ENCODE data around the gene KLF5.
"Not testable (repeated sequence)": the region's sequence is repeated elsewhere in the genome, so short reads cannot be mapped to it uniquely, and the experiment has no call there.

KLF5 gene

GRCh38 chr13:73058736-73059459, at the start of gene KLF5:
Gene KLF5 (plus strand): TSS chr13:73059005. CDS start chr13:73059328, 323 bp downstream.
- peak; percentile 97 for DNase-seq

GRCh38 chr13:73011751-73012150, 47.1 kb upstream of the KLF5 start:
- no peak for DNase-seq

- DNase-seq: no peak
Measured at GRCh38 chr13:73015805-73016204, 43.0 kb upstream of the KLF5 start.

DNA sequence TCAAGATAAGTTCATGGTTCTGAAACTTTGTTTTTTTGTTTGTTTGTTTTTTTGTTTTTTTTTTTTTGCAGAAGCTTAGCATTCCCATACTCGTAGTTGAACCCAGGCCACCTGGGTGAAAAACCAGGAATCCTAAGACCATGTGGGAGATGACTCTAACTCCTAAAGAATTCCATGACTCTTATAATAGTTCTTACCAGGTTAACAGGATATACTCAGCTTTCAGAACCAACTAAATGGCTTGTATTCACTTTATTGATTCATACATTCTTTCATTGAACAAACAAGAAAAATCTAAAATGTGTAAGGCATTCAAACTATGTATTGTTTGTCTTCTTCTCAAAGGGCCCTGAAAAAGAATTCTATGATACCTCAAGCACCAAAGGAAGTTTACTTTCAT, 40.5 kb upstream of the KLF5 start:
- DNase-seq: no peak

DNA sequence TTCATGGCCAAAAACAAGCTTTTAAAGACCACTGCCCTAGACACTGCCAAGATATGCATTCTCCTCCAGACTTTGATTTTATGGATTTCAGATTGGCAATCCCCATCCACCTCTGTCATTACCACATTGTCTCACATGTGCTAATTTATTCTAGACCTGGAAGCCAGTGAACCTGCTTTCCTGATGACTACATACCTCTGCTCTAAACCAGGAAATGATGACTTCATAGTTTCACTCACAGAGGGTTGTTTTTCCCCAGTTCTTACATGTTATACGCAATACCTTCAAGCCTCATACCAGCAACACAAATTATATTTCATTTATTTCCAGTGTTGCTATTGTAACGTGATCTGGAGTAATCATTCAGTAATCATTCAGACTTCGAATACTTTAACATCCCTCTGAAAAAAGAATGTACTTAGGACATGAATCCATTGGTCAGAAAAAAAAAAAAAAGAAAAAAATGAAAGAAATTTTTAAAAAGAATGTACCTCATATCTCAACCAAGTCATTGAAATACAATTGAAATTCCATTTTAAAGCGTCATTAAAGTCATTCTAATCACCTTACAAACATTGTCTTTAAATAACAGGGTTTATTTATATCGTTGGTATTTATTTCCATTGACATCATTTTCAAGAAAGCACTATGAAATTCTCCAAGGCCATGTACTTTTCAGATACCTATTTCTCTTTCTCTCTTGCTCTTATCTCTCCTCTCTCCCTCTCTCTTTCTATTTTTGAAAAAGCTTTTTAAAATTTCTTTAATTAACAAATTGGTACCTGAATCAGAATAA, 33.4 kb upstream of the KLF5 start:
- DNase-seq: no peak

DNA sequence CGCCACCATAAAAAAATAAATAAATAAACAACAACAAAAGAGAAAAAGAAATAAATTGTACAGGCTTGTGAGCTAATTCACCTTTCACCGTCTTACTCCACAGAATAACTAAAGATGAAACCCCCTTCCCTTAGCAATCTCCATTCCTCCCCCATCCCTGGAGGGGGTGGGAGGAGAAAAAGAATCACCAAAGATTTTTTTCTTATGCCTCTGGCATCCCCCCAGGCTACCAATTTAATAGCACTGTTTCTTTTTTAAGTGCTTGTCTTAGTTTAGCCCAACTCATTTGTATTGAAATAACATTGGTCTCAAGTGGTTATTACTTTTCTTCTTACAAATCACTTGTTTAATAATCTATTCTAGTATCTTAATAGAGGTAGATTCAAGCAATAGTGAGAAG, 23.9 kb upstream of the KLF5 start:
- DNase-seq: no peak

- DNase-seq: no peak
Measured at GRCh38 chr13:73035660-73036059, 23.1 kb upstream of the KLF5 start.

- DNase-seq: no peak
Measured at GRCh38 chr13:73036566-73036965, 22.2 kb upstream of the KLF5 start.

GRCh38 chr13:73038064-73038463, 20.7 kb upstream of the KLF5 start:
- DNase-seq: no peak

DNA sequence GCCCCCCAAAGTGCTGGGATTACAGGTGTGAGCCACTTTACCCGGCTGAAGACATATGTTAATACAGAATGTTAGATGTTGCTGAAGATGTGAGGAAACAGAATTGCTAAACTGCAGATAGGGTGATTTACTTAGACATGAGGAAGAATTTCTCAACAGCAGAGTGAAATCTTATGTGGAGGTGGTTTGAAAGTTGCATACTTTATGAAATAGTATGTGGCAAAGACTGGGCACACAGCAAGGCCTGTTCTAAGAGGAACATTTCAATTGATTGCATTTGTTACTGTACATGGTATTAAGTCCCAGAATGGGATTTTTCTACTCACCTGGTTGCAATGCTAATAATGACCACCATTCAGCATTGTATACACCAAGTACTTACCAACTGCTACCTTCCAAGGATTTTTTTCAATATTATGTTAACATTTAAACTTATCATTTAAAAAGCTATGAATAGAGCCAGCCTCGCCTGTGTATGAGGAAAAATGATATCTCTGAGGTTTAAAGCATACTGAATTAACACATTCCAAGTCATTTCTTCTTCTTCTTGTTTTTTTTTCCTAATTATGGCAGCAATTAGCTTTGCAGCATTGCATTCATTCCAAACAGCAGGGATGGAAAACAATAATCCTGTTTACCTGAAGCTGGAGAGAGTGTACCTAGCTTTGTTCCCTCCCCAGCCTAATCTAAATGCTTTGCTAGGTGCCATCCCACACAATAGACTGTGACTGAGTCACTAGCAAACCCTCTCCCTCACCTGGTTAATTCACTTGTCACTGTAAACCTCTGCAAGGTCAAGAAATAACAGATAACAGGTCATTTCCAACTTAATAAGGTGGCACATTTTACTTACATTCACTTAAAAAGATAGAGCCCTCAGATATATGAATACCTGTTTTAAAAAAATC, 19.4 kb upstream of the KLF5 start:
- DNase-seq: no peak

DNA sequence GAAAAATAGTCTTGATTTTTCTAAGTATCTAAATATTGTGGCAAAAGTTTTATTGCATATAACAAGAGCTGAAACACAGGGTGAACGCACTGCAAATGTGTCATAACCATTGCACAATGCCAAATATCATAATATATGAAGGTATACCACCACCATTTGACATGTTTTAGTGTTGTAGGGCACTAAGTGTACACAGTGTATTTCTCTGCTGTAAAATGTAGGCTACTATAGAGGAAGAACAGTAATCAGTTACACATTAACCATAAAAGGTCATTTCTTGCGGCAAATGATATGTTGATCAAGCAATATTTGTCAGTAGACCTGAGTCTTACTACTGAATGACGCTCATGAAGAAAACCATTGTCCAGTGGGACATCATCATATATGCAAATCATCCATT, 18.3 kb upstream of the KLF5 start:
- no peak for DNase-seq

- DNase-seq: no peak
Measured at GRCh38 chr13:73040968-73041596, 17.7 kb upstream of the KLF5 start.

- DNase-seq: no peak
Measured at GRCh38 chr13:73045031-73045430, 13.8 kb upstream of the KLF5 start.

GRCh38 chr13:73048615-73049014, 10.2 kb upstream of the KLF5 start:
- not testable (repeated sequence) for DNase-seq

DNA sequence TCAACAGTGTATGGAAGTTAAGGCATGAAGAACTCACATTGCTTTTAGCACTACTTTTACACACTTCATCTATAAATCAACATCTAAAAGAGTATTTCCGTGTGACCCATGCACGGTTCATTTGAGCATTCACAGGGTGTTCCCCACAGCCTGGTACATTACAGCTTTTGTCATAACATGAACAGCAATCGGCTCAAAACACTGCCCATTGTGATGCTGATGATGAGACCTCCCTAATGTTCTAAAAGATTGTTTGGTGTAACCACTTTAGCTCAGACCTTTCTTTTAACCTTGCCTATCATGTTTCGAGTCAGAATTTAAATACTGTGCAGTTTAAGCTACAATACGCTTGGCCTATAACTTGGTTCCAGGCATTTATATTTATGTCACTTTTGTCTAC, 4.1 kb upstream of the KLF5 start:
- no peak for DNase-seq

- DNase-seq: no peak
Measured at GRCh38 chr13:73055813-73056564, 2.8 kb upstream of the KLF5 start.

GRCh38 chr13:73056565-73056962, 2.2 kb upstream of the KLF5 start:
- no peak for DNase-seq

- DNase-seq: no peak
Measured at GRCh38 chr13:73057284-73058063, 1.3 kb upstream of the KLF5 start.

DNA sequence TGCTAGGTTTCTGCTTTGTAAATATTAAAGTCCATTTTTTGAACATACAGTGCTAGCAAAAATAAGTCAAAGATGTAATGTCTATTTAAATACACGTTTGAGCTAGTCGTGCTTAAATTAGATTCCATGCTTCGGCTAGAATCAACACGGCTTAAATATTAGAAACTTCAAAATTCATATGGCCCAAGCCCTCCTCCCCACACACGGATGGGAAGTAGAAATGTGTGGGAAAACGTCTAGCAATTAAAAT, 816 bp upstream of the KLF5 start:
- DNase-seq: no peak

DNA sequence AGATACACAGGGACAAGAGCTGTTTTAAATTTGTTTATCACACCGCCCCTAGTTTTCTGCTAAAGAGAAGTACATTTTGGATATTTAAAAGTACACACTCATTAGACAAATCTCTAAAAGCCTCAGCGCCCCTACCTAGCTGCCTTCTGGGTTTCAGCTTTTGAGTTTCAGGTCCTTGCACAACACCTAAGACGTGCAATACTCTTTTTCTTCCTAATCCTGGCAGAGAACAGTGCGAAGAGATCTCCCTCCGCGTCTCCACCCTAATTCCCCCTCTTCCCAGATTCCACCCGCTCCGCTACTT, 421 bp upstream of the KLF5 start:
- DNase-seq: no peak

GRCh38 chr13:73059460-73060250, 850 bp downstream of the KLF5 start:
- DNase-seq: peak; percentile 75

Data from activated CD8-positive, alpha-beta memory T cell treated with anti-CD3 and anti-CD28 coated beads, Interleukin-2, amount 50 U/mL, for 48 hours (primary cell).